Measurements from ENCODE around the gene RNF182. TPM values are rescaled to one million over a fixed set of nuclear protein-coding genes. Genes with fewer than 3 reads are reported as not detected.

The RNF182 gene
- total RNA-seq, 4 donors from 2014 or later = 0.40 to 0.50 (median 0.45) TPM; not detected in 1

DNA sequence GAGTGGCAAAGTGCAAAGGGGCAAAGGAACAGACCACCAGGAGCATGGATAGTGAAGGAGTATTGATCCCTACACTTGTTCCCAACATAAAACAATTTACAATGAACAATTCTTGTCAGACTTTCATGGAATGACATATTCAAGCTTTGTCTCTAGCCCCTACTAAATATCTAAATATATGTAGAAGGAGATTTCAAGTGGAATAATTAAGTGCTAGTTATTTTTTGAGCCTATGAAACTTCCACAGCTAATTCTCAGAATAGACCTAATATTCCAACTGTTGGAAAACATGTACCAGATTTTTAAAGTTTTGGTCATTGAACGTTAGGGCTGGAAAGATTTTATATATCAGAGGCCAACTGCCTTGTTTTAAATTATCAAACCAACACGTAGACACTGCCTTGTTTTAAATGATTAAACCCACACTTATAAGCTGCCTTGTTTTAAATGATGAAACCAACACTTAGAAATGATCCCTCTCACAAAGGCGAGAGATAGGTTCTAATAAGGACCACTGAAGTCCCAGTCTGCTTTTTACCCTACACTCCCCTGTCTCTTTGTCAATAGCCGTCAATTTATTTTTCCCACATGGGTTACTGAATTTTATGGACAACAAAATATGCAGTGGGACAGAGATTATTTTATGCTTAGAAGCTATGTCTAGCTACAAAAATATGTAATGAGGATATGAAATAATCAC is 62.1 kb downstream of the RNF182 start:
- 84% methylated on average over 4 of the region's 4 CpGs for WGBS
- Histone ChIP-seq H3K4me3 (no peak overlapping the region), H3K27ac (replicated peaks in 1 of 4) (no peak overlapping the region), H3K4me1 (no peaks in the 10 kb centered on the region), H3K9me3 (no peaks in the 10 kb centered on the region), H3K27me3 (peaks cover 0 to 22% (median 2%) of the 10 kb centered on the region in 4 donors), H3K36me3 (no peaks in the 10 kb centered on the region)
- intact Hi-C loops (cut with DNase I) = no loop called here
- no peak for DNase-seq (ENCODE audit: extremely low spot score)
- TF ChIP-seq EP300 (IDR thresholded peaks at IDR 0.05) (no peak), POLR2A (IDR thresholded peaks at IDR 0.05; ENCODE audit: low read depth) (no peak), POLR2AphosphoS5 (IDR thresholded peaks at IDR 0.05) (no peak)
- TF ChIP-seq, protein P1, sequence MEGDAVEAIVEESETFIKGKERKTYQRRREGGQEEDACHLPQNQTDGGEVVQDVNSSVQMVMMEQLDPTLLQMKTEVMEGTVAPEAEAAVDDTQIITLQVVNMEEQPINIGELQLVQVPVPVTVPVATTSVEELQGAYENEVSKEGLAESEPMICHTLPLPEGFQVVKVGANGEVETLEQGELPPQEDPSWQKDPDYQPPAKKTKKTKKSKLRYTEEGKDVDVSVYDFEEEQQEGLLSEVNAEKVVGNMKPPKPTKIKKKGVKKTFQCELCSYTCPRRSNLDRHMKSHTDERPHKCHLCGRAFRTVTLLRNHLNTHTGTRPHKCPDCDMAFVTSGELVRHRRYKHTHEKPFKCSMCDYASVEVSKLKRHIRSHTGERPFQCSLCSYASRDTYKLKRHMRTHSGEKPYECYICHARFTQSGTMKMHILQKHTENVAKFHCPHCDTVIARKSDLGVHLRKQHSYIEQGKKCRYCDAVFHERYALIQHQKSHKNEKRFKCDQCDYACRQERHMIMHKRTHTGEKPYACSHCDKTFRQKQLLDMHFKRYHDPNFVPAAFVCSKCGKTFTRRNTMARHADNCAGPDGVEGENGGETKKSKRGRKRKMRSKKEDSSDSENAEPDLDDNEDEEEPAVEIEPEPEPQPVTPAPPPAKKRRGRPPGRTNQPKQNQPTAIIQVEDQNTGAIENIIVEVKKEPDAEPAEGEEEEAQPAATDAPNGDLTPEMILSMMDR (IDR thresholded peaks at IDR 0.05) = no peak

DNA sequence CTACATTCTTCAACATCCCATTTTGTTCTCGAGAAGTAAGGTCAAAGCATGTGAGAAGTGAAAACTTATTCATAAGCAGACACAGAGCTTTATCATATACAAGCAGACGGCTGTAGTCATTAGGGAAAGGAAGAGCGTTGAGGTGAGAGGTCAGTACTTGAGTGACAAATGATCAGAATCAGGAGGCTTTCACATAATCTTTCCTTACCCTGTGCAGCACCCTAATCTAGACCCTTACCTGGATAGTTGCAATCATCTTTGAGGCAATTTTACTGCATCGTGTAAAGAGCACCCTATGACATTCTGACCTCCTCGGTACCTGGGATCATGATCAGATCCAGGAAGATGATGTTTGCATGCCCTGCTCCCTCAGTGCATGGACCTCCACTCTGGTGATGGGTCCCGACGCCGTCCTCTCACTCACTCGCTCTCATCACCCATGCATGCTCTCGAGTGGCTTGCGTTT is 62.7 kb downstream of the RNF182 start:
- WGBS = 93% methylated on average over 11 of the region's 11 CpGs
- intact Hi-C loops (cut with DNase I) = no loop called here

DNA sequence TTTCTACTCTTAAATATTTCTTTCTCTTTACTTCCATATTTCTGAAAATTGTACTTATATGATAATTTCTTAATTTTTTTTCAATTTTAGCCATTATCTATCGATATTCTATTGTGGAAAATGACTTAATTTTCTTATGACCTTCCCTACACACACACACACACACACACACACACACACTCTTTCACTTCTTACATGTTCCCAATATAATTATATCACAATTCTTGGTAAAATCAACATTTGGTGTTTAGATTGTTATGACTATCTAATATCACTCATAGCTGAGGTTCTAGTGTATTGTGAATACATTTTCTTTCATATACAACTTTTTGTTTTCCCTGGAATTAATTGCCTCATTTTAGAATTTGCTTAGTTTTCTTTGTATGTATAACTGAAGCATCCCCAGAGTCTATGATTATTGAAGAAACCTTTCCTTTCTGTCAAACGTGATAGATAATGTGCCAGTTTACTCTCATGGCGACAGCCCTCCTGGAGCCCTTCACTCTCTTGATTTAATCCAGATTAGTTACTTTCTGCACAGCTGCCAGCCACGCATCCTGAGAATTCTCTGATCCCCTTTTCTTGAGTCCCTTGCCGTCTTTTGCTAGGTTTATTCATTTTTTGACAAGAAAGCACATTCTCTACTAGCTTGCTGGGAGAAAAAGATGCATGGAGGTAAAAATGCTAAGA is 63.4 kb downstream of the RNF182 start:
- WGBS = 73% methylated on average over 5 of the region's 5 CpGs
- intact Hi-C loops (cut with DNase I) = no loop called here
- DNase-seq (ENCODE audit: extremely low spot score) = no peak
- no peaks in the 10 kb centered on the region for H3K4me1 ChIP-seq
- H3K27ac ChIP-seq (replicated peaks in 1 of 4) = no peak overlapping the region
- no peaks in the 10 kb centered on the region for H3K9me3 ChIP-seq
- TF ChIP-seq POLR2A (IDR thresholded peaks at IDR 0.05; ENCODE audit: low read depth) = no peak
- TF ChIP-seq EP300 (IDR thresholded peaks at IDR 0.05) = no peak
- TF ChIP-seq, protein P1 (IDR thresholded peaks at IDR 0.05) = no peak
- H3K36me3 ChIP-seq = no peaks in the 10 kb centered on the region
- no peak overlapping the region for H3K4me3 ChIP-seq
- peaks cover 0 to 22% (median 2%) of the 10 kb centered on the region in 4 donors for H3K27me3 ChIP-seq

More for the DNA sequence above, 62.7 kb downstream of the RNF182 start:
- H3K27ac ChIP-seq (replicated peaks in 1 of 4) = no peak overlapping the region
- DNase-seq (ENCODE audit: extremely low spot score) = no peak
- H3K27me3 ChIP-seq = peaks cover 0 to 22% (median 2%) of the 10 kb centered on the region in 4 donors
- H3K4me1 ChIP-seq = no peaks in the 10 kb centered on the region
- no peaks in the 10 kb centered on the region for H3K9me3 ChIP-seq
- no peaks in the 10 kb centered on the region for H3K36me3 ChIP-seq
- TF ChIP-seq POLR2AphosphoS5 (IDR thresholded peaks at IDR 0.05) = no peak
- no peak for TF ChIP-seq POLR2A (IDR thresholded peaks at IDR 0.05; ENCODE audit: low read depth)
- TF ChIP-seq EP300 (IDR thresholded peaks at IDR 0.05) = no peak
- TF ChIP-seq, protein P1 (IDR thresholded peaks at IDR 0.05) = no peak
- H3K4me3 ChIP-seq = no peak overlapping the region

DNA sequence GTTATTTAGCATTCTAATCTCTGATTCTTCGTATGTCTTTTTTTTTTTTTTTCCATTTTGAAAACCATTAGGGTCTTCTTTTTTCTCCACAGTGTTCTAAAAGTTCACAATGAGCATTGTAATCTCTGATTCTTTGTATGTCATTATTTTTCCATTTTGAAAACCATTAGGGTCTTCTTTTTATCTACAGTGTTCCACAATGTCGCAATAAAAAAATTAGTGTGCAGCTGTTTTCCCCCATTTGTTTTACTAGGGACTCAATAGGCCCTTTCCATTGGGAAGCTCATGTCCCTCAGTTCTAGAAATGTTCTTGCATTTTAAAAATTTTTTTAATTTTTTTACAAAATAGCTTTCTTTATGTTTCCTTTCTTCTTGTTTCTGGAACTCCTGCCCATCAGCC is 64.2 kb downstream of the RNF182 start:
- 93% methylated on average over 2 of the region's 2 CpGs for WGBS
- intact Hi-C loops (cut with DNase I) = no loop called here

More for the DNA sequence above, 64.2 kb downstream of the RNF182 start:
- DNase-seq (ENCODE audit: extremely low spot score) = no peak
- Histone ChIP-seq H3K36me3 (no peaks in the 10 kb centered on the region), H3K4me1 (no peaks in the 10 kb centered on the region), H3K9me3 (no peaks in the 10 kb centered on the region), H3K27ac (replicated peaks in 1 of 4) (no peak overlapping the region), H3K27me3 (peaks cover 0 to 22% (median 2%) of the 10 kb centered on the region in 4 donors), H3K4me3 (no peak overlapping the region)
- no peak for TF ChIP-seq EP300 (IDR thresholded peaks at IDR 0.05)
- TF ChIP-seq, protein P1 (IDR thresholded peaks at IDR 0.05) = no peak
- TF ChIP-seq POLR2A (IDR thresholded peaks at IDR 0.05; ENCODE audit: low read depth) = no peak
- no peak for TF ChIP-seq POLR2AphosphoS5 (IDR thresholded peaks at IDR 0.05)

Measured in esophagus muscularis mucosa (tissue), 4 donors.